H9 (cell line): ENCODE data around the gene TMA16. TPM values are rescaled to one million over a fixed set of nuclear protein-coding genes. Genes with fewer than 3 reads are reported as not detected.
A peak's percentile ranks its signal among the peaks of the same experiment; 100 is the strongest.

Experiments used
- DNase-seq: peaks from one replicate; pipeline ENCODE4 v3.0.0-alpha.2; 2017
- H2AFZ ChIP-seq: one replicate; pipeline ENCODE4 v1.6.1; 2013; ENCODE audit warnings: mild to moderate bottlenecking, low read length, control low read depth, moderate library complexity
- H2AK5ac ChIP-seq: 2 replicates; pipeline ENCODE4 v1.6.1; 2013; ENCODE audit warnings: low read length, control low read depth, mixed read lengths; ENCODE audit not compliant: insufficient read length
- H2BK120ac ChIP-seq: one replicate; pipeline ENCODE4 v1.6.1; 2013; ENCODE audit warnings: low read depth, mild to moderate bottlenecking, low read length, control low read depth, inconsistent platforms; ENCODE audit not compliant: poor library complexity, severe bottlenecking
- H2BK12ac ChIP-seq: 2 replicates; pipeline ENCODE4 v1.6.1; 2013; ENCODE audit warnings: low read length, control low read depth, mixed read lengths, low read depth; ENCODE audit not compliant: insufficient read length
- H2BK15ac ChIP-seq: 2 replicates; pipeline ENCODE4 v1.6.1; 2013; ENCODE audit warnings: low read depth, low read length, control low read depth
- H2BK20ac ChIP-seq: one replicate; pipeline ENCODE4 v1.6.1; 2013; ENCODE audit warnings: low read depth, mild to moderate bottlenecking, low read length, control low read depth, inconsistent platforms; ENCODE audit not compliant: poor library complexity, severe bottlenecking
- H2BK5ac ChIP-seq: 2 replicates; pipeline ENCODE4 v1.6.1; 2013; ENCODE audit warnings: low read length, control low read depth, mixed read lengths; ENCODE audit not compliant: insufficient read length
- H3K14ac ChIP-seq: 2 replicates; pipeline ENCODE4 v1.6.1; 2013; ENCODE audit warnings: low read length, control low read depth; ENCODE audit not compliant: insufficient read depth
- H3K18ac ChIP-seq: 2 replicates; pipeline ENCODE4 v1.6.1; 2013; ENCODE audit warnings: low read depth, mild to moderate bottlenecking, mixed read lengths, low read length, control low read depth; ENCODE audit not compliant: insufficient read length
- H3K23ac ChIP-seq: 2 replicates; pipeline ENCODE4 v1.6.1; 2013; ENCODE audit warnings: low read length, control low read depth, mixed read lengths, low read depth; ENCODE audit not compliant: insufficient read length
- H3K23me2 ChIP-seq: 2 replicates; pipeline ENCODE4 v1.6.1; 2013; ENCODE audit warnings: low read depth, mild to moderate bottlenecking, mixed read lengths, low read length, control low read depth; ENCODE audit not compliant: insufficient read length, poor library complexity, severe bottlenecking
- H3K27ac ChIP-seq: 2 replicates; pipeline ENCODE4 v1.5.1; 2013; ENCODE audit warnings: low read length, control low read depth, mixed read lengths, low read depth; ENCODE audit not compliant: insufficient read length
- H3K27me3 ChIP-seq: 2 replicates; pipeline ENCODE4 v1.6.1; 2013; ENCODE audit warnings: low read length, control low read depth, inconsistent platforms; ENCODE audit not compliant: insufficient read depth
- H3K4ac ChIP-seq: 2 replicates; pipeline ENCODE4 v1.6.1; 2013; ENCODE audit warnings: low read depth, mild to moderate bottlenecking, control low read depth, inconsistent platforms, low read length, moderate library complexity
- H3K4me1 ChIP-seq: 2 replicates; pipeline ENCODE4 v1.6.1; 2013; ENCODE audit warnings: low read length, control low read depth, inconsistent platforms; ENCODE audit not compliant: insufficient read depth
- H3K4me2 ChIP-seq: 2 replicates; pipeline ENCODE4 v1.6.1; 2013; ENCODE audit warnings: low read length, control low read depth, mixed read lengths; ENCODE audit not compliant: insufficient read length, insufficient read depth
- H3K56ac ChIP-seq: 2 replicates; pipeline ENCODE4 v1.6.1; 2013; ENCODE audit warnings: low read depth, mild to moderate bottlenecking, mixed read lengths, low read length, control low read depth; ENCODE audit not compliant: insufficient read length
- H3K79me1 ChIP-seq: 2 replicates; pipeline ENCODE4 v1.6.1; 2013; ENCODE audit warnings: low read depth, mild to moderate bottlenecking, moderate library complexity, low read length, control low read depth, inconsistent platforms; ENCODE audit not compliant: insufficient read depth, poor library complexity, severe bottlenecking
- H3K79me2 ChIP-seq: 2 replicates; pipeline ENCODE4 v1.6.1; 2013; ENCODE audit warnings: low read length, control low read depth, inconsistent platforms; ENCODE audit not compliant: insufficient read depth
- H3K9ac ChIP-seq: 2 replicates; pipeline ENCODE4 v1.6.1; 2013; ENCODE audit warnings: low read length, control low read depth, mixed read lengths; ENCODE audit not compliant: insufficient read length; ENCODE audit errors: extremely low read depth
- H3K9me3 ChIP-seq: one replicate; pipeline ENCODE4 v1.6.1; 2013; ENCODE audit warnings: low read depth, low read length, inconsistent platforms; ENCODE audit not compliant: control insufficient read depth
- H3T11ph ChIP-seq: one replicate; pipeline ENCODE4 v1.6.1; 2013; ENCODE audit warnings: mild to moderate bottlenecking, low read length, control low read depth, inconsistent platforms
- H4K20me1 ChIP-seq: one replicate; pipeline ENCODE4 v1.6.1; 2013; ENCODE audit not compliant: control insufficient read depth, insufficient read length, insufficient read depth
- H4K5ac ChIP-seq: 2 replicates; pipeline ENCODE4 v1.6.1; 2013; ENCODE audit warnings: low read depth, mild to moderate bottlenecking, mixed read lengths, low read length, control low read depth; ENCODE audit not compliant: insufficient read length
- H4K8ac ChIP-seq: replicated peaks from 2 replicates; pipeline ENCODE4 v1.6.1; 2013; ENCODE audit warnings: low read length, control low read depth, mixed read lengths, low read depth; ENCODE audit not compliant: insufficient read length
- H4K91ac ChIP-seq: 2 replicates; pipeline ENCODE4 v1.6.1; 2013; ENCODE audit warnings: low read depth, mild to moderate bottlenecking, moderate library complexity, mixed read lengths, low read length, control low read depth; ENCODE audit not compliant: insufficient read length
- H3K27ac Mint-ChIP-seq, 3 experiments: 2 replicates in 2 of 3; 3 replicates in 1 of 3; pipeline ENCODE4 v1.8.0; 2020 to 2021; ENCODE audit warnings: mixed read lengths in 3 of 3, mild to moderate bottlenecking in 1 of 3, moderate library complexity in 1 of 3
- H3K27me3 Mint-ChIP-seq: 2 replicates; pipeline ENCODE4 v1.8.0; 2021; ENCODE audit warnings: low read depth, mild to moderate bottlenecking, moderate library complexity, mixed read lengths
- H3K36me3 Mint-ChIP-seq, 3 experiments: 2 replicates in 2 of 3; 3 replicates in 1 of 3; pipeline ENCODE4 v1.8.0; 2020 to 2021; ENCODE audit warnings: low read depth in 3 of 3, mixed read lengths in 3 of 3; ENCODE audit not compliant: insufficient read depth in 1 of 3
- H3K4me1 Mint-ChIP-seq, 2 experiments: 2 replicates each; pipeline ENCODE4 v1.8.0; 2020; ENCODE audit warnings: mixed read lengths in 2 of 2
- H3K4me3 Mint-ChIP-seq, 2 experiments: 2 replicates in 1 of 2; 3 replicates in 1 of 2; pipeline ENCODE4 v1.8.0; 2020 to 2021; ENCODE audit warnings: mild to moderate bottlenecking in 2 of 2, mixed read lengths in 2 of 2, moderate library complexity in 1 of 2
- H3K9me3 Mint-ChIP-seq, 2 experiments: 2 replicates in 1 of 2; 3 replicates in 1 of 2; pipeline ENCODE4 v1.8.0; 2020; ENCODE audit warnings: mild to moderate bottlenecking in 2 of 2, mixed read lengths in 2 of 2, moderate library complexity in 1 of 2
- WGBS: extraction: QIAGEN DNeasy Blood & Tissue Kit; methylation state at CpG from one replicate; pipeline ENCODE4 v1.1.7; 2013; ENCODE audit warnings: missing lambda C conversion rate, low lambda C conversion rate, mixed read lengths; ENCODE audit not compliant: insufficient read length; ENCODE audit errors: extremely low coverage; 5-methylcytosine and 5-hydroxymethylcytosine counted together
- total RNA-seq: library from RNA; stranded (reverse); gene quantifications from 2 replicates; pipeline ENCODE4 v1.2.1, GENCODE V29; 2021
- TF ChIP-seq, protein P1 (sequence below): fragments of 200-600 bp; sonication (generic); conservative IDR thresholded peaks from 3 replicates; pipeline ENCODE4 v1.8.0; 2021; ENCODE audit warnings: antibody characterized with exemption, mild to moderate bottlenecking

The TMA16 gene
- total RNA-seq, 1 experiment from 2014 or later, result 61.3 TPM

- Mint-ChIP-seq H3K27ac (peak overlapping the region; percentile 15 to 92 (median 82); a peak in 6 of 7 replicates), H3K27me3 (no peaks in the 10 kb centered on the region), H3K4me3 (peak overlapping the region; percentile 95 to 98), H3K9me3 (no peaks in the 10 kb centered on the region; a peak in 1 of 5 replicates), H3K36me3 (peaks cover 10 to 17% (median 14%) of the 10 kb centered on the region in 3 experiments; a peak in 6 of 7 replicates), H3K4me1 (peaks cover 13 to 14% of the 10 kb centered on the region in 2 experiments)
- Histone ChIP-seq H2BK15ac (no peak overlapping the region), H2BK20ac (no peak overlapping the region), H4K5ac (no peak overlapping the region), H2BK5ac (no peak overlapping the region), H3K79me1 (peaks cover 2% of the 10 kb centered on the region), H4K8ac (no peak overlapping the region), H3K4me2 (peak overlapping the region; percentile 93), H3T11ph (no peak overlapping the region), H2BK12ac (no peak overlapping the region), H3K14ac (no peak overlapping the region; the same call in 1 of the 2 replicates), H3K18ac (no peak overlapping the region), H2BK120ac (no peak overlapping the region), H3K23ac (no peak overlapping the region), H3K27ac (no peak overlapping the region), H3K4me1 (no peaks in the 10 kb centered on the region; the same call in 1 of the 2 replicates), H3K27me3 (no peaks in the 10 kb centered on the region), H3K9ac (peak overlapping the region; percentile 78), H2AK5ac (no peak overlapping the region), H3K79me2 (peaks cover 34% of the 10 kb centered on the region), H3K9me3 (no peaks in the 10 kb centered on the region), H3K56ac (no peak overlapping the region), H3K4ac (no peak overlapping the region), H4K91ac (no peak overlapping the region), H4K20me1 (no peaks in the 10 kb centered on the region), H2AFZ (no peak overlapping the region), H3K23me2 (peaks cover 5% of the 10 kb centered on the region)
- DNase-seq, result no peak
- TF ChIP-seq, protein P1, sequence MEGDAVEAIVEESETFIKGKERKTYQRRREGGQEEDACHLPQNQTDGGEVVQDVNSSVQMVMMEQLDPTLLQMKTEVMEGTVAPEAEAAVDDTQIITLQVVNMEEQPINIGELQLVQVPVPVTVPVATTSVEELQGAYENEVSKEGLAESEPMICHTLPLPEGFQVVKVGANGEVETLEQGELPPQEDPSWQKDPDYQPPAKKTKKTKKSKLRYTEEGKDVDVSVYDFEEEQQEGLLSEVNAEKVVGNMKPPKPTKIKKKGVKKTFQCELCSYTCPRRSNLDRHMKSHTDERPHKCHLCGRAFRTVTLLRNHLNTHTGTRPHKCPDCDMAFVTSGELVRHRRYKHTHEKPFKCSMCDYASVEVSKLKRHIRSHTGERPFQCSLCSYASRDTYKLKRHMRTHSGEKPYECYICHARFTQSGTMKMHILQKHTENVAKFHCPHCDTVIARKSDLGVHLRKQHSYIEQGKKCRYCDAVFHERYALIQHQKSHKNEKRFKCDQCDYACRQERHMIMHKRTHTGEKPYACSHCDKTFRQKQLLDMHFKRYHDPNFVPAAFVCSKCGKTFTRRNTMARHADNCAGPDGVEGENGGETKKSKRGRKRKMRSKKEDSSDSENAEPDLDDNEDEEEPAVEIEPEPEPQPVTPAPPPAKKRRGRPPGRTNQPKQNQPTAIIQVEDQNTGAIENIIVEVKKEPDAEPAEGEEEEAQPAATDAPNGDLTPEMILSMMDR, result no peak
- WGBS, result no CpG with 5 or more reads among the region's 1 CpG
Measured at GRCh38 chr4:163495900-163496299, 1.4 kb downstream of the TMA16 start.
